ENCODE results near the gene ORMDL1. TPM values are rescaled to one million over a fixed set of nuclear protein-coding genes. Genes with fewer than 3 reads are reported as not detected.

Gene ORMDL1
- total and polyA plus RNA-seq, 2 of the 13 experiments (the other 11 are each of a cell fraction or from before 2014, with no cell fraction given): 67.5 to 160 TPM

DNA sequence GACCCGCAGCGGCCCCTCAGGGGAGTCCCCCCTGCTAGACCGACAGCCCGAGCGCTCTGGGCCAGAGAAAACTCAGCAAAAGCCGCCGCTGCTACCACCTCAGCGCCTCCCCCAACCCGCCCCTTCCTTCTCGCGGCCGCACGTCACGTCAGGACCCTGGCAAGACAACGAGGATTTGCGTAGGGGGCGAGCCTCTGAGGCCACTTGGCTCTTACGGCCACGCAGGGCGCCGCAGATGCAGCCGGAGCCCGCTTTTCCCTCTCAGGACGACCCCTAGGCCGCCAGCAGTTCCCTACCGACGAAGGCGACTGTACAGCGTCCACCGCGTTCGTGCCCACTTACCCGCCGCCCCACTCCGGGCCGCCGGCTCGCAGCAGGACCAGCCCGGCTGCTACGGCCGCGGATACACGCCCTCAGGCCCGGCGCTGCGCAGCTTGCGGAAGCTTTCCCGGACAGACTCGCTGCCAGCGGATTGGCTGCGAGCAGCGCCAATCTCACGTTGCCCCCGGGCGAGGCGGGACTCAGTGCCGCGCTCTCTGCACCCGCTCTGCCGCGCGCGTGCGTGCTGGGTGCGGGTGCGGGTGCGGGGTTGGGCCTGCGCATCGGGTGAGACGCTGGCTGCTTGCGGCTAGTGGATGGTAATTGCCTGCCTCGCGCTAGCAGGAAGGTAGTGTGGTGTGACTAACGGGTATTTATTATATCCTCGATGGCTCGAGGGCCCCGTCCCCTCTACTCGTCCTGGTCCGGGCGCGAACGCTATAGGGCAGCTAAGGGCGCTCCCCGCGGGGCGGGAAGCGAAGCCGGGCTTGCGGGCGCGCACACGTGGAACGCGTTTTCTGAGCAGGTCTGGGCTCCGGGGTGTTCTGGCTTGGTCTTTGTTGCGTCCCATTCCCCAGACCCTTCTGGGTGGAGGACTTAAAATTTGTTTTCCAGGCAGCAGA is at the start of gene ORMDL1, which contains the start of gene PMS1 (continued):
- TF ChIP-seq, protein P1, sequence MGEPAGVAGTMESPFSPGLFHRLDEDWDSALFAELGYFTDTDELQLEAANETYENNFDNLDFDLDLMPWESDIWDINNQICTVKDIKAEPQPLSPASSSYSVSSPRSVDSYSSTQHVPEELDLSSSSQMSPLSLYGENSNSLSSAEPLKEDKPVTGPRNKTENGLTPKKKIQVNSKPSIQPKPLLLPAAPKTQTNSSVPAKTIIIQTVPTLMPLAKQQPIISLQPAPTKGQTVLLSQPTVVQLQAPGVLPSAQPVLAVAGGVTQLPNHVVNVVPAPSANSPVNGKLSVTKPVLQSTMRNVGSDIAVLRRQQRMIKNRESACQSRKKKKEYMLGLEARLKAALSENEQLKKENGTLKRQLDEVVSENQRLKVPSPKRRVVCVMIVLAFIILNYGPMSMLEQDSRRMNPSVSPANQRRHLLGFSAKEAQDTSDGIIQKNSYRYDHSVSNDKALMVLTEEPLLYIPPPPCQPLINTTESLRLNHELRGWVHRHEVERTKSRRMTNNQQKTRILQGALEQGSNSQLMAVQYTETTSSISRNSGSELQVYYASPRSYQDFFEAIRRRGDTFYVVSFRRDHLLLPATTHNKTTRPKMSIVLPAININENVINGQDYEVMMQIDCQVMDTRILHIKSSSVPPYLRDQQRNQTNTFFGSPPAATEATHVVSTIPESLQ (CRISPR knock-in tag; conservative IDR thresholded peaks at IDR 0.05): no peak
- peak; percentile 73 for TF ChIP-seq GATA4 (IDR thresholded peaks at IDR 0.05; ENCODE audit: borderline replicate concordance, low read depth)
- TF ChIP-seq ZNF790 (CRISPR knock-in tag; IDR thresholded peaks at IDR 0.05; ENCODE audit: borderline replicate concordance): peak; percentile 91
- TF ChIP-seq TRIM24 (CRISPR knock-in tag; IDR thresholded peaks at IDR 0.05): no peak
- peak; percentile 96 for TF ChIP-seq MTF1 (CRISPR knock-in tag; IDR thresholded peaks at IDR 0.05)
- TF ChIP-seq, protein P2, sequence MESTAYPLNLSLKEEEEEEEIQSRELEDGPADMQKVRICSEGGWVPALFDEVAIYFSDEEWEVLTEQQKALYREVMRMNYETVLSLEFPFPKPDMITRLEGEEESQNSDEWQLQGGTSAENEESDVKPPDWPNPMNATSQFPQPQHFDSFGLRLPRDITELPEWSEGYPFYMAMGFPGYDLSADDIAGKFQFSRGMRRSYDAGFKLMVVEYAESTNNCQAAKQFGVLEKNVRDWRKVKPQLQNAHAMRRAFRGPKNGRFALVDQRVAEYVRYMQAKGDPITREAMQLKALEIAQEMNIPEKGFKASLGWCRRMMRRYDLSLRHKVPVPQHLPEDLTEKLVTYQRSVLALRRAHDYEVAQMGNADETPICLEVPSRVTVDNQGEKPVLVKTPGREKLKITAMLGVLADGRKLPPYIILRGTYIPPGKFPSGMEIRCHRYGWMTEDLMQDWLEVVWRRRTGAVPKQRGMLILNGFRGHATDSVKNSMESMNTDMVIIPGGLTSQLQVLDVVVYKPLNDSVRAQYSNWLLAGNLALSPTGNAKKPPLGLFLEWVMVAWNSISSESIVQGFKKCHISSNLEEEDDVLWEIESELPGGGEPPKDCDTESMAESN (CRISPR knock-in tag; conservative IDR thresholded peaks at IDR 0.05): peak; percentile 96
- TF ChIP-seq, protein P3, sequence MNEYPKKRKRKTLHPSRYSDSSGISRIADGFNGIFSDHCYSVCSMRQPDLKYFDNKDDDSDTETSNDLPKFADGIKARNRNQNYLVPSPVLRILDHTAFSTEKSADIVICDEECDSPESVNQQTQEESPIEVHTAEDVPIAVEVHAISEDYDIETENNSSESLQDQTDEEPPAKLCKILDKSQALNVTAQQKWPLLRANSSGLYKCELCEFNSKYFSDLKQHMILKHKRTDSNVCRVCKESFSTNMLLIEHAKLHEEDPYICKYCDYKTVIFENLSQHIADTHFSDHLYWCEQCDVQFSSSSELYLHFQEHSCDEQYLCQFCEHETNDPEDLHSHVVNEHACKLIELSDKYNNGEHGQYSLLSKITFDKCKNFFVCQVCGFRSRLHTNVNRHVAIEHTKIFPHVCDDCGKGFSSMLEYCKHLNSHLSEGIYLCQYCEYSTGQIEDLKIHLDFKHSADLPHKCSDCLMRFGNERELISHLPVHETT (CRISPR knock-in tag; conservative IDR thresholded peaks at IDR 0.05): peak; percentile 60
- peak; percentile 87; the same call in 1 of the 2 replicates for TF ChIP-seq ZNF761 (CRISPR knock-in tag; conservative IDR thresholded peaks at IDR 0.05)
- no peak for TF ChIP-seq SYNCRIP (IDR thresholded peaks at IDR 0.05; ENCODE audit: insufficient read depth, low read depth, low read length)
- no peak for TF ChIP-seq ZNF10 (CRISPR knock-in tag; IDR thresholded peaks at IDR 0.05; ENCODE audit: borderline replicate concordance, low read depth)
- TF ChIP-seq ZNF17 (CRISPR knock-in tag; IDR thresholded peaks at IDR 0.05): peak; percentile 87; the same call in 1 of the 2 replicates
- TF ChIP-seq, protein P4, sequence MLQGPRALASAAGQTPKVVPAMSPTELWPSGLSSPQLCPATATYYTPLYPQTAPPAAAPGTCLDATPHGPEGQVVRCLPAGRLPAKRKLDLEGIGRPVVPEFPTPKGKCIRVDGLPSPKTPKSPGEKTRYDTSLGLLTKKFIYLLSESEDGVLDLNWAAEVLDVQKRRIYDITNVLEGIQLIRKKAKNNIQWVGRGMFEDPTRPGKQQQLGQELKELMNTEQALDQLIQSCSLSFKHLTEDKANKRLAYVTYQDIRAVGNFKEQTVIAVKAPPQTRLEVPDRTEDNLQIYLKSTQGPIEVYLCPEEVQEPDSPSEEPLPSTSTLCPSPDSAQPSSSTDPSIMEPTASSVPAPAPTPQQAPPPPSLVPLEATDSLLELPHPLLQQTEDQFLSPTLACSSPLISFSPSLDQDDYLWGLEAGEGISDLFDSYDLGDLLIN (CRISPR knock-in tag; IDR thresholded peaks at IDR 0.05; ENCODE audit: borderline replicate concordance): peak; percentile 85; the same call in 1 of the 2 replicates
- TF ChIP-seq HDAC1 (CRISPR knock-in tag; IDR thresholded peaks at IDR 0.05): peak; percentile 93
- peak; percentile 34; the same call in 1 of the 2 replicates for TF ChIP-seq ZSCAN22 (CRISPR knock-in tag; IDR thresholded peaks at IDR 0.05)
- TF ChIP-seq NKX3-1 (CRISPR knock-in tag; IDR thresholded peaks at IDR 0.05): peak; percentile 73
- no peak for TF ChIP-seq ZNF101 (CRISPR knock-in tag; IDR thresholded peaks at IDR 0.05; ENCODE audit: borderline replicate concordance, low read depth)
- TF ChIP-seq ZNF292 (CRISPR knock-in tag; IDR thresholded peaks at IDR 0.05; ENCODE audit: borderline replicate concordance, low read depth): peak; percentile 87; the same call in 1 of the 2 replicates
- TF ChIP-seq HDAC6 (IDR thresholded peaks at IDR 0.05; ENCODE audit: low read depth, low read length): no peak
- no peak; the same call in 1 of the 2 replicates for TF ChIP-seq CENPT (CRISPR knock-in tag; IDR thresholded peaks at IDR 0.05; ENCODE audit: low read depth)
- peak; percentile 100 for TF ChIP-seq NFYB (CRISPR knock-in tag; IDR thresholded peaks at IDR 0.05)
- no peak for TF ChIP-seq WIZ (CRISPR knock-in tag; IDR thresholded peaks at IDR 0.05)
- TF ChIP-seq ZNF777 (CRISPR knock-in tag; IDR thresholded peaks at IDR 0.05): peak; percentile 84
- peak; percentile 56; the same call in 1 of the 2 replicates for TF ChIP-seq ZNF256 (CRISPR knock-in tag; conservative IDR thresholded peaks at IDR 0.05)
